Neural crest cell (in vitro differentiated cells): Measurements from ENCODE around the gene CABLES2. TPM values are rescaled to one million over a fixed set of nuclear protein-coding genes. Genes with fewer than 3 reads are reported as not detected.

ENCODE experiments used
- DNase-seq: peaks from one replicate; pipeline ENCODE4 v3.0.0; 2021; ENCODE audit warnings: low read depth, mixed read lengths, low spot score
- H3K27ac Mint-ChIP-seq: one replicate; pipeline ENCODE4 v1.8.0; 2021; ENCODE audit warnings: mild to moderate bottlenecking, mixed read lengths; ENCODE audit not compliant: unreplicated experiment
- H3K27me3 Mint-ChIP-seq: 2 replicates; pipeline ENCODE4 v1.8.0; 2021; ENCODE audit warnings: low read depth, mild to moderate bottlenecking, mixed read lengths
- H3K36me3 Mint-ChIP-seq: 2 replicates; pipeline ENCODE4 v1.8.0; 2021; ENCODE audit warnings: low read depth, mild to moderate bottlenecking, mixed read lengths
- H3K4me1 Mint-ChIP-seq: 2 replicates; pipeline ENCODE4 v1.8.0; 2021; ENCODE audit warnings: mixed read lengths
- H3K4me3 Mint-ChIP-seq: one replicate; pipeline ENCODE4 v1.8.0; 2021; ENCODE audit warnings: mild to moderate bottlenecking, mixed read lengths
- H3K9me3 Mint-ChIP-seq: 2 replicates; pipeline ENCODE4 v1.8.0; 2021; ENCODE audit warnings: mixed read lengths
- CTCF ChIP-seq: fragments of 200-600 bp; sonication (generic); conservative IDR thresholded peaks from 2 replicates; pipeline ENCODE4 v1.5.0; 2021; ENCODE audit warnings: antibody characterized with exemption, mild to moderate bottlenecking
- total RNA-seq: library from RNA; stranded (reverse); gene quantifications from 2 replicates; pipeline ENCODE4 v1.2.1, GENCODE V29; 2021

The CABLES2 gene
- total RNA-seq, 1 donor from 2014 or later, result 26.6 TPM

GRCh38 chr20:62425281-62426058, 18.4 kb upstream of the CABLES2 start:
- no peaks in the 10 kb centered on the region for H3K9me3 Mint-ChIP-seq
- H3K36me3 Mint-ChIP-seq, result no peaks in the 10 kb centered on the region
- H3K27me3 Mint-ChIP-seq, result no peaks in the 10 kb centered on the region
- no peak for TF ChIP-seq CTCF
- H3K4me3 Mint-ChIP-seq, result no peak overlapping the region
- no peak for DNase-seq
- H3K4me1 Mint-ChIP-seq, result peaks cover 6% of the 10 kb centered on the region
- H3K27ac Mint-ChIP-seq, result no peak overlapping the region

- no peak for DNase-seq
- Mint-ChIP-seq H3K4me3 (no peak overlapping the region), H3K27me3 (no peaks in the 10 kb centered on the region), H3K4me1 (peaks cover 6% of the 10 kb centered on the region), H3K36me3 (no peaks in the 10 kb centered on the region), H3K27ac (no peak overlapping the region), H3K9me3 (no peaks in the 10 kb centered on the region)
- no peak for TF ChIP-seq CTCF
These were observed 17.4 kb upstream of the CABLES2 start for GRCh38 chr20:62424249-62425107.

GRCh38 chr20:62423326-62423706, 16.2 kb upstream of the CABLES2 start:
- H3K27ac Mint-ChIP-seq, result no peak overlapping the region
- no peaks in the 10 kb centered on the region for H3K27me3 Mint-ChIP-seq
- no peak overlapping the region for H3K4me3 Mint-ChIP-seq
- no peak for DNase-seq
- no peaks in the 10 kb centered on the region for H3K36me3 Mint-ChIP-seq
- no peaks in the 10 kb centered on the region for H3K9me3 Mint-ChIP-seq
- no peaks in the 10 kb centered on the region for H3K4me1 Mint-ChIP-seq
- TF ChIP-seq CTCF, result no peak

GRCh38 chr20:62422636-62423325, 15.7 kb upstream of the CABLES2 start:
- Mint-ChIP-seq H3K27ac (no peak overlapping the region), H3K36me3 (no peaks in the 10 kb centered on the region)
- no peak for TF ChIP-seq CTCF

GRCh38 chr20:62421716-62421990, 14.6 kb upstream of the CABLES2 start:
- TF ChIP-seq CTCF, result no peak
- Mint-ChIP-seq H3K9me3 (no peaks in the 10 kb centered on the region), H3K27me3 (no peaks in the 10 kb centered on the region), H3K4me1 (no peaks in the 10 kb centered on the region), H3K36me3 (no peaks in the 10 kb centered on the region), H3K27ac (no peak overlapping the region), H3K4me3 (no peak overlapping the region)
- DNase-seq, result no peak

More at GRCh38 chr20:62422636-62423325, 15.7 kb upstream of the CABLES2 start:
- Mint-ChIP-seq H3K4me1 (no peaks in the 10 kb centered on the region), H3K27me3 (no peaks in the 10 kb centered on the region), H3K9me3 (no peaks in the 10 kb centered on the region), H3K4me3 (no peak overlapping the region)
- no peak for DNase-seq
